GM18519 (cell line): ENCODE measurements around the gene ZNF609.
A peak's percentile ranks its signal among the peaks of the same experiment; 100 is the strongest.

Source experiments
- ATAC-seq: cut with Tn5 transposase; IDR thresholded peaks from one replicate; pipeline ENCODE4 v1.9.1; 2021; ENCODE audit warnings: mild to moderate bottlenecking, moderate library complexity; ENCODE audit not compliant: unreplicated experiment, low FRiP score

Gene ZNF609

GRCh38 chr15:64500695-64501395, 40.5 kb downstream of the ZNF609 start:
- ATAC-seq: no peak

GRCh38 chr15:64501396-64501715, 41.0 kb downstream of the ZNF609 start:
- ATAC-seq: no peak

GRCh38 chr15:64502151-64502550, 41.8 kb downstream of the ZNF609 start:
- no peak for ATAC-seq

GRCh38 chr15:64502551-64502950, 42.2 kb downstream of the ZNF609 start:
- ATAC-seq: no peak

- no peak for ATAC-seq
Measured at GRCh38 chr15:64503197-64503596, 42.8 kb downstream of the ZNF609 start.

- ATAC-seq: no peak
Measured at GRCh38 chr15:64503640-64504039, 43.3 kb downstream of the ZNF609 start.

- ATAC-seq: peak; percentile 54
Measured at GRCh38 chr15:64507293-64507802, 47.0 kb downstream of the ZNF609 start.

- ATAC-seq: no peak
Measured at GRCh38 chr15:64507845-64508244, 47.5 kb downstream of the ZNF609 start.

GRCh38 chr15:64513823-64514222, 53.4 kb downstream of the ZNF609 start:
- ATAC-seq: no peak

- no peak for ATAC-seq
Measured at GRCh38 chr15:64515196-64515595, 54.8 kb downstream of the ZNF609 start.

GRCh38 chr15:64515825-64516224, 55.4 kb downstream of the ZNF609 start:
- ATAC-seq: no peak

GRCh38 chr15:64519897-64520296, 59.5 kb downstream of the ZNF609 start:
- no peak for ATAC-seq

- no peak for ATAC-seq
Measured at GRCh38 chr15:64521201-64521600, 60.8 kb downstream of the ZNF609 start.

- ATAC-seq: no peak
Measured at GRCh38 chr15:64521726-64522164, 61.4 kb downstream of the ZNF609 start.

- ATAC-seq: no peak
Measured at GRCh38 chr15:64522226-64522823, 61.9 kb downstream of the ZNF609 start.

- ATAC-seq: no peak
Measured at GRCh38 chr15:64523240-64523639, 62.9 kb downstream of the ZNF609 start.

GRCh38 chr15:64524778-64525177, 64.4 kb downstream of the ZNF609 start:
- no peak for ATAC-seq

GRCh38 chr15:64525828-64526530, 65.6 kb downstream of the ZNF609 start:
- ATAC-seq: no peak

- ATAC-seq: no peak
Measured at GRCh38 chr15:64527263-64527984, 67.0 kb downstream of the ZNF609 start.

- no peak for ATAC-seq
Measured at GRCh38 chr15:64528871-64529270, 68.5 kb downstream of the ZNF609 start.

GRCh38 chr15:64530472-64530871, 70.1 kb downstream of the ZNF609 start:
- ATAC-seq: no peak
